Suprapubic skin (tissue), 4 donors: ENCODE measurements around the gene TOLLIP. TPM values are rescaled to one million over a fixed set of nuclear protein-coding genes. Genes with fewer than 3 reads are reported as not detected.
"Not testable (repeated sequence)": the region's sequence is repeated elsewhere in the genome, so short reads cannot be mapped to it uniquely, and the experiment has no call there.

Experiments used
- DNase-seq, 2 donors: peaks; one replicate each; pipeline ENCODE4 v3.0.0-alpha.2; 2019; ENCODE audit warnings: low spot score in 2 of 2
- H3K27ac ChIP-seq: fragments of 200-600 bp; sonication (generic); one replicate; pipeline ENCODE4 v1.5.1; 2019
- H3K27me3 ChIP-seq: fragments of 200-600 bp; sonication (generic); one replicate; pipeline ENCODE4 v1.5.1; 2019
- H3K36me3 ChIP-seq: fragments of 200-600 bp; sonication (generic); one replicate; pipeline ENCODE4 v1.5.1; 2019
- H3K4me1 ChIP-seq: fragments of 200-600 bp; sonication (generic); one replicate; pipeline ENCODE4 v1.5.1; 2019
- H3K4me3 ChIP-seq: fragments of 200-600 bp; sonication (generic); one replicate; pipeline ENCODE4 v1.5.1; 2019; ENCODE audit warnings: mild to moderate bottlenecking
- H3K9me3 ChIP-seq: fragments of 200-600 bp; sonication (generic); one replicate; pipeline ENCODE4 v1.5.1; 2019
- CTCF ChIP-seq, 2 donors: fragments of 200-600 bp in 1 of 2; fragments of 450-650 bp in 1 of 2; sonication (generic) in 1 of 2; IDR thresholded peaks; one replicate each; pipeline ENCODE4 v1.5.1; 2016 to 2019; ENCODE audit warnings: antibody characterized with exemption in 2 of 2, mild to moderate bottlenecking in 1 of 2, moderate library complexity in 1 of 2
- EP300 ChIP-seq: sonication (generic); formaldehyde crosslinking; IDR thresholded peaks from one replicate; pipeline ENCODE4 v1.6.1; 2017; ENCODE audit warnings: antibody characterized with exemption
- POLR2A ChIP-seq, 2 donors: fragments of 450-650 bp; IDR thresholded peaks; one replicate each; pipeline ENCODE4 v1.6.1; 2017; ENCODE audit warnings: antibody characterized with exemption in 2 of 2, mild to moderate bottlenecking in 2 of 2, moderate library complexity in 2 of 2
- POLR2AphosphoS5 ChIP-seq, 3 donors: sonication (generic); formaldehyde crosslinking; IDR thresholded peaks; one replicate each; pipeline ENCODE4 v1.6.1; 2017; ENCODE audit warnings: antibody characterized with exemption in 3 of 3
- WGBS: methylation state at CpG from one replicate; pipeline ENCODE4 v1.1.5; 2018; 5-methylcytosine and 5-hydroxymethylcytosine counted together
- total RNA-seq, 4 donors: library from RNA; depleted of rRNA; stranded (reverse); fragments of >200 nt; gene quantifications; one replicate each; pipeline ENCODE4 v1.1.0, GENCODE V29; 2016

TOLLIP gene
- total RNA-seq, 4 donors from 2014 or later: 96.6 to 105 (median 100) TPM

- TF ChIP-seq EP300 (no peak), POLR2AphosphoS5 (IDR thresholded peaks at IDR 0.05) (no peak), POLR2A (IDR thresholded peaks at IDR 0.05) (no peak), CTCF (IDR thresholded peaks at IDR 0.05) (no peak)
- Histone ChIP-seq H3K9me3 (no peaks in the 10 kb centered on the region), H3K36me3 (no peaks in the 10 kb centered on the region), H3K4me1 (no peaks in the 10 kb centered on the region), H3K27ac (no peak overlapping the region), H3K27me3 (no peaks in the 10 kb centered on the region), H3K4me3 (no peak overlapping the region)
- no peak for DNase-seq
- 84% methylated on average over 10 of the region's 10 CpGs for WGBS
Measured at GRCh38 chr11:1342946-1343345, 33.5 kb upstream of the TOLLIP start.

- 35% methylated on average over 16 of the region's 17 CpGs for WGBS
- Histone ChIP-seq H3K9me3 (no peaks in the 10 kb centered on the region), H3K4me3 (no peak overlapping the region), H3K36me3 (no peaks in the 10 kb centered on the region), H3K27me3 (no peaks in the 10 kb centered on the region), H3K4me1 (peaks cover 4% of the 10 kb centered on the region), H3K27ac (no peak overlapping the region)
- no peak for TF ChIP-seq EP300
- no peak for TF ChIP-seq CTCF (IDR thresholded peaks at IDR 0.05)
- TF ChIP-seq POLR2A (IDR thresholded peaks at IDR 0.05): no peak
- TF ChIP-seq POLR2AphosphoS5 (IDR thresholded peaks at IDR 0.05): no peak
- no peak for DNase-seq
Measured at GRCh38 chr11:1341928-1342524, 32.6 kb upstream of the TOLLIP start.

DNA sequence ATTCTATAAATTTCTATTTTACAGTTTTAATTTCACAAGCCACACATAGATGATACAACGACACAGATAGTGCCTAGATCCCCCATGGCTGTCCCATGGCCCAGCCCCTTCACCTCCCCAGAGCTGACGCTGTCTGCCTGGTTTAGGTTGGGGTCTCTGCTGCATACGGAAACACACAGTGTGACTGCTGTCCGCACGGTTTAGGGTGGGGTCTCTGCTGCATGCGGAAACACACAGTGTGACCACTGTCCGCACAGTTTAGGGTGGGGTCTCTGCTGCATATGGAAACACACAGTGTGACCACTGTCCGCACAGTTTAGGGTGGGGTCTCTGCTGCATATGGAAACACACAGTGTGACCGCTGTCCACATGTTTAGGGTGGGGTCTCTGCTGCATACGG, 31.8 kb upstream of the TOLLIP start:
- H3K27me3 ChIP-seq, H3K9me3 ChIP-seq, H3K27ac ChIP-seq, H3K36me3 ChIP-seq, DNase-seq, H3K4me3 ChIP-seq, H3K4me1 ChIP-seq: not testable (repeated sequence)
- 77% methylated on average over 8 of the region's 10 CpGs for WGBS

- H3K9me3 ChIP-seq: no peaks in the 10 kb centered on the region
- peak in 1 of 2 donors; percentile 59 for DNase-seq
- peaks cover 21% of the 10 kb centered on the region for H3K4me1 ChIP-seq
- no peak for TF ChIP-seq POLR2AphosphoS5 (IDR thresholded peaks at IDR 0.05)
- TF ChIP-seq EP300: no peak
- H3K27ac ChIP-seq: no peak overlapping the region
- H3K36me3 ChIP-seq: no peaks in the 10 kb centered on the region
- WGBS: 80% methylated on average over 12 of the region's 12 CpGs
- H3K27me3 ChIP-seq: no peaks in the 10 kb centered on the region
- H3K4me3 ChIP-seq: no peak overlapping the region
Measured at GRCh38 chr11:1340111-1340510, 30.7 kb upstream of the TOLLIP start.

- Histone ChIP-seq H3K27me3 (no peaks in the 10 kb centered on the region), H3K9me3 (no peaks in the 10 kb centered on the region), H3K4me3 (no peak overlapping the region), H3K36me3 (no peaks in the 10 kb centered on the region), H3K27ac (no peak overlapping the region), H3K4me1 (peaks cover 22% of the 10 kb centered on the region)
- DNase-seq: no peak
- no peak for TF ChIP-seq POLR2AphosphoS5 (IDR thresholded peaks at IDR 0.05)
- TF ChIP-seq EP300: no peak
- no peak for TF ChIP-seq CTCF (IDR thresholded peaks at IDR 0.05)
- TF ChIP-seq POLR2A (IDR thresholded peaks at IDR 0.05): no peak
- WGBS: 63% methylated on average over 15 of the region's 15 CpGs
Measured at GRCh38 chr11:1339066-1339675, 29.7 kb upstream of the TOLLIP start.

- no peaks in the 10 kb centered on the region for H3K27me3 ChIP-seq
Measured at GRCh38 chr11:1338201-1339065, 29.0 kb upstream of the TOLLIP start.

More at GRCh38 chr11:1338201-1339065, 29.0 kb upstream of the TOLLIP start:
- TF ChIP-seq EP300: no peak
- TF ChIP-seq CTCF (IDR thresholded peaks at IDR 0.05): no peak
- no peak for TF ChIP-seq POLR2A (IDR thresholded peaks at IDR 0.05)
- TF ChIP-seq POLR2AphosphoS5 (IDR thresholded peaks at IDR 0.05): no peak
- Histone ChIP-seq H3K9me3 (no peaks in the 10 kb centered on the region), H3K36me3 (no peaks in the 10 kb centered on the region), H3K4me3 (no peak overlapping the region), H3K27ac (no peak overlapping the region), H3K4me1 (peaks cover 22% of the 10 kb centered on the region)
- WGBS: 52% methylated on average over 33 of the region's 33 CpGs
- peak in 1 of 2 donors; percentile 74 for DNase-seq
